Measurements from ENCODE around the gene LHCGR. TPM values are rescaled to one million over a fixed set of nuclear protein-coding genes. Genes with fewer than 3 reads are reported as not detected.

LHCGR gene
- total and polyA plus RNA-seq, 2 of the 4 experiments (the other 2 are of a cell fraction), result 0.10 to 0.18 TPM

GRCh38 chr2:48728295-48728694, 27.2 kb downstream of the LHCGR start:
- dilution Hi-C loops (cut with HindIII; ENCODE audit: low sequenced_read_pairs, unreplicated experiment), result no loop called here

More at GRCh38 chr2:48728295-48728694, 27.2 kb downstream of the LHCGR start:
- Histone ChIP-seq H3K36me3 (ENCODE audit: control insufficient read depth, insufficient read depth, low read length) (no peaks in the 10 kb centered on the region), H2BK5ac (ENCODE audit: low read depth, low read length, poor library complexity, severe bottlenecking) (no peak overlapping the region), H2AK9ac (replicated peaks; ENCODE audit: low read depth, low read length, poor library complexity) (no peak overlapping the region), H3K4me3 (ENCODE audit: insufficient read depth, low read depth, low read length) (no peak overlapping the region), H4K5ac (ENCODE audit: low read depth, low read length) (peak overlapping the region; percentile 30), H3K9me1 (ENCODE audit: insufficient read depth, low read length) (no peaks in the 10 kb centered on the region), H3K4me1 (ENCODE audit: control insufficient read depth, insufficient read depth, low read length) (peaks cover 10% of the 10 kb centered on the region), H2AFZ (replicated peaks; ENCODE audit: low read length, poor library complexity) (no peak overlapping the region), H3K4ac (ENCODE audit: low read depth, low read length) (no peak overlapping the region), H4K20me1 (ENCODE audit: insufficient read depth, low read length) (no peaks in the 10 kb centered on the region), H3K79me1 (ENCODE audit: low read depth in 1 of 2, low read length in 2 of 2) (no peaks in the 10 kb centered on the region), H3K14ac (replicated peaks; ENCODE audit: low read depth, low read length) (no peak overlapping the region), H4K91ac (ENCODE audit: insufficient read depth, low read depth, low read length) (no peak overlapping the region), H2BK120ac (ENCODE audit: low read depth, low read length) (0 out of 2 replicates have a peak overlapping the region, but pooled peaks have one; percentile 13), H3K56ac (ENCODE audit: extremely low read depth, insufficient read depth, low read length) (no peak overlapping the region), H3K27me3 (ENCODE audit: control insufficient read depth, insufficient read depth, low read length) (no peaks in the 10 kb centered on the region), H3K23ac (ENCODE audit: low read depth, low read length) (no peak overlapping the region), H3K9me3 (ENCODE audit: control insufficient read depth, insufficient read depth, low read length) (no peaks in the 10 kb centered on the region), H3K4me2 (ENCODE audit: low read depth, low read length) (no peak overlapping the region), H2BK15ac (ENCODE audit: low read depth, low read length) (no peak overlapping the region; the same call in 2 of the 3 replicates), H2BK20ac (ENCODE audit: low read depth, low read length) (peak overlapping the region; percentile 21; the same call in 1 of the 2 replicates), H3K27ac (ENCODE audit: insufficient read depth, low read length) (no peak overlapping the region), H2AK5ac (ENCODE audit: low read depth, low read length) (0 out of 2 replicates have a peak overlapping the region, but pooled peaks have one; percentile 3), H4K8ac (ENCODE audit: low read depth in 2 of 2, low read length in 2 of 2) (no peak overlapping the region), H3K9ac (ENCODE audit: low read depth, low read length) (no peak overlapping the region), H3K18ac (ENCODE audit: low read depth, low read length) (peak overlapping the region; percentile 57; the same call in 1 of the 2 replicates)
- no TSS peak for BruUV-seq (replicated peaks)
- POLR2A ChIA-PET (ENCODE audit: unreplicated experiment), result no interaction called here
- no peak for ATAC-seq (ENCODE audit: low read depth)
- CTCF ChIA-PET, result interaction anchor here (1.4 to 1.6 kb wide), 2 partner anchors 128 to 137 kb away, joined by 3 to 4 read pairs; no protein-coding TSS in a partner anchor
- TF ChIP-seq CHD1 (IDR thresholded peaks at IDR 0.05; ENCODE audit: low read depth, low read length), result no peak
- no peak for TF ChIP-seq ELK1 (IDR thresholded peaks at IDR 0.05; ENCODE audit: borderline replicate concordance, low read depth, low read length)
- no peak for TF ChIP-seq MXI1 (IDR thresholded peaks at IDR 0.05; ENCODE audit: borderline replicate concordance, low read depth, low read length)
- WGBS, 2 experiments (ENCODE audit: extremely low coverage in 2 of 2, insufficient read length in 1 of 2), result no CpG with 5 or more reads among the region's 2 CpGs
- in situ Hi-C loops (cut with MboI; ENCODE audit: low sequenced_read_pairs), result no loop called here
- DNase-seq, result no peak
- intact Hi-C loops (cut with micrococcal nuclease), result loop anchor here (10.0 kb wide), 1 partner anchor 517 kb away; no protein-coding TSS in a partner anchor
